IMR-90 (cell line): ENCODE results near the gene PRKCE. TPM values are rescaled to one million over a fixed set of nuclear protein-coding genes. Genes with fewer than 3 reads are reported as not detected.

Experiments used
- ATAC-seq: fragments of 200-7000 bp; cut with Tn5 transposase; 2 replicates; pipeline ENCODE4 v1.9.1; 2020; ENCODE audit warnings: low read depth, mild to moderate bottlenecking, moderate library complexity
- BruUV-seq: library from RNA; stranded (reverse); fragments of 400-500 nt; replicated peaks from 2 replicates; lab custom pipeline; 2021; lab: Mats Ljungman, UMichigan
- CTCF ChIA-PET: fragments of 300-600 bp; formaldehyde crosslinking; extraction: SDS; loops from one replicate; lab custom pipeline; 2021; ENCODE audit warnings: antibody characterized with exemption; lab: Yijun Ruan, JAX
- POLR2A ChIA-PET: fragments of 300-600 bp; sonication (Branson Sonifier 250); formaldehyde crosslinking; loops from one replicate; lab custom pipeline; 2022; ENCODE audit warnings: antibody characterized with exemption; ENCODE audit not compliant: unreplicated experiment; lab: Charles Lee
- DNase-seq: peaks from one replicate; pipeline ENCODE4 v3.0.0; 2013
- H2AFZ ChIP-seq: replicated peaks from 2 replicates; pipeline ENCODE3; 2013; ENCODE audit warnings: low read length, mild to moderate bottlenecking; ENCODE audit not compliant: poor library complexity
- H2AK5ac ChIP-seq: 2 replicates; pipeline ENCODE4 v1.6.1; 2013; ENCODE audit warnings: low read depth, low read length, inconsistent platforms
- H2AK9ac ChIP-seq: replicated peaks from 2 replicates; pipeline ENCODE3; 2013; ENCODE audit warnings: mild to moderate bottlenecking, low read depth, low read length, moderate library complexity; ENCODE audit not compliant: poor library complexity
- H2BK120ac ChIP-seq: 2 replicates; pipeline ENCODE4 v1.6.1; 2013; ENCODE audit warnings: low read depth, low read length, inconsistent platforms
- H2BK15ac ChIP-seq: 3 replicates; pipeline ENCODE4 v1.6.1; 2013; ENCODE audit warnings: low read depth, low read length, inconsistent platforms
- H2BK20ac ChIP-seq: 2 replicates; pipeline ENCODE4 v1.6.1; 2013; ENCODE audit warnings: low read depth, mild to moderate bottlenecking, inconsistent platforms, low read length, moderate library complexity
- H2BK5ac ChIP-seq: 2 replicates; pipeline ENCODE4 v1.6.1; 2013; ENCODE audit warnings: mild to moderate bottlenecking, low read depth, low read length, inconsistent platforms; ENCODE audit not compliant: poor library complexity, severe bottlenecking
- H3K14ac ChIP-seq: replicated peaks from 2 replicates; pipeline ENCODE4 v1.6.1; 2013; ENCODE audit warnings: low read depth, low read length, inconsistent platforms
- H3K18ac ChIP-seq: 2 replicates; pipeline ENCODE4 v1.6.1; 2013; ENCODE audit warnings: low read depth, low read length, control low read depth
- H3K23ac ChIP-seq: 2 replicates; pipeline ENCODE4 v1.6.1; 2013; ENCODE audit warnings: low read depth, low read length, inconsistent platforms
- H3K27ac ChIP-seq: 2 replicates; pipeline ENCODE4 v1.5.1; 2013; ENCODE audit warnings: mild to moderate bottlenecking, control low read depth, low read length; ENCODE audit not compliant: insufficient read depth
- H3K27me3 ChIP-seq: 2 replicates; pipeline ENCODE4 v1.6.1; 2013; ENCODE audit warnings: low read length; ENCODE audit not compliant: control insufficient read depth, insufficient read depth
- H3K36me3 ChIP-seq: 2 replicates; pipeline ENCODE4 v1.6.1; 2013; ENCODE audit warnings: low read length, mixed read lengths; ENCODE audit not compliant: control insufficient read depth, insufficient read depth
- H3K4ac ChIP-seq: 2 replicates; pipeline ENCODE4 v1.6.1; 2013; ENCODE audit warnings: low read depth, low read length, inconsistent platforms
- H3K4me1 ChIP-seq: 2 replicates; pipeline ENCODE4 v1.6.1; 2013; ENCODE audit warnings: low read length, mixed read lengths; ENCODE audit not compliant: control insufficient read depth, insufficient read depth
- H3K4me2 ChIP-seq: 2 replicates; pipeline ENCODE4 v1.6.1; 2013; ENCODE audit warnings: low read depth, mild to moderate bottlenecking, control low read depth, low read length, moderate library complexity
- H3K4me3 ChIP-seq: 2 replicates; pipeline ENCODE4 v1.5.1; 2013; ENCODE audit warnings: low read depth, mild to moderate bottlenecking, control low read depth, low read length, moderate library complexity; ENCODE audit not compliant: insufficient read depth
- H3K56ac ChIP-seq: 2 replicates; pipeline ENCODE4 v1.6.1; 2013; ENCODE audit warnings: low read length, inconsistent platforms; ENCODE audit not compliant: insufficient read depth; ENCODE audit errors: extremely low read depth
- H3K79me1 ChIP-seq, 2 experiments: 2 replicates each; pipeline ENCODE4 v1.6.1; 2013; ENCODE audit warnings: low read length in 2 of 2, inconsistent platforms in 1 of 2, low read depth in 1 of 2
- H3K9ac ChIP-seq: 2 replicates; pipeline ENCODE4 v1.6.1; 2013; ENCODE audit warnings: low read depth, low read length, control low read depth
- H3K9me1 ChIP-seq: 2 replicates; pipeline ENCODE4 v1.6.1; 2013; ENCODE audit warnings: low read length, inconsistent platforms; ENCODE audit not compliant: insufficient read depth
- H3K9me3 ChIP-seq: 2 replicates; pipeline ENCODE4 v1.6.1; 2013; ENCODE audit warnings: low read length; ENCODE audit not compliant: control insufficient read depth, insufficient read depth
- H4K20me1 ChIP-seq: 2 replicates; pipeline ENCODE4 v1.6.1; 2013; ENCODE audit warnings: low read length, inconsistent platforms; ENCODE audit not compliant: insufficient read depth
- H4K5ac ChIP-seq: 2 replicates; pipeline ENCODE4 v1.6.1; 2013; ENCODE audit warnings: mild to moderate bottlenecking, low read depth, low read length, control low read depth
- H4K8ac ChIP-seq, 2 experiments: 2 replicates each; pipeline ENCODE4 v1.6.1; 2013; ENCODE audit warnings: low read depth in 2 of 2, low read length in 2 of 2, control low read depth in 1 of 2, inconsistent platforms in 1 of 2
- H4K91ac ChIP-seq: 2 replicates; pipeline ENCODE4 v1.6.1; 2013; ENCODE audit warnings: low read depth, low read length, inconsistent platforms; ENCODE audit not compliant: insufficient read depth
- CEBPB ChIP-seq: IDR thresholded peaks from 2 replicates; pipeline ENCODE4 v1.6.1; 2012; ENCODE audit warnings: low read depth, low read length, improper control_type of control experiment
- ELK1 ChIP-seq: fragments of 150-350 bp; IDR thresholded peaks from 2 replicates; pipeline ENCODE4 v1.6.1; 2016; ENCODE audit warnings: low read depth, mild to moderate bottlenecking, low read length, moderate library complexity, borderline replicate concordance
- FOS ChIP-seq: fragments of 150-350 bp; IDR thresholded peaks from 2 replicates; pipeline ENCODE4 v1.6.1; 2016; ENCODE audit warnings: low read depth, low read length
- MAZ ChIP-seq: IDR thresholded peaks from 2 replicates; pipeline ENCODE4 v1.6.1; 2012; ENCODE audit warnings: low read depth, mild to moderate bottlenecking, low read length, improper control_type of control experiment, moderate library complexity, borderline replicate concordance
- MXI1 ChIP-seq: IDR thresholded peaks from 2 replicates; pipeline ENCODE4 v1.6.1; 2012; ENCODE audit warnings: low read depth, mild to moderate bottlenecking, low read length, moderate library complexity, borderline replicate concordance
- NFE2L2 ChIP-seq: fragments of 150-350 bp; IDR thresholded peaks from 2 replicates; pipeline ENCODE4 v1.6.1; 2016; ENCODE audit warnings: low read depth, mild to moderate bottlenecking, low read length
- RCOR1 ChIP-seq: IDR thresholded peaks from 2 replicates; pipeline ENCODE4 v1.6.1; 2012; ENCODE audit warnings: mild to moderate bottlenecking, low read length, improper control_type of control experiment; ENCODE audit not compliant: insufficient replicate concordance
- WGBS, 2 experiments: methylation state at CpG; one replicate each; pipeline versions ENCODE4 v1.1.5 to v1.1.7; 2013; ENCODE audit warnings: missing lambda C conversion rate in 2 of 2; ENCODE audit not compliant: insufficient read length in 1 of 2; ENCODE audit errors: extremely low coverage in 2 of 2; 5-methylcytosine and 5-hydroxymethylcytosine counted together
- dilution Hi-C: fragments of 300-500 bp; cut with HindIII; formaldehyde crosslinking; loops from one replicate; pipeline ENCODE4 v1.14.3; 2018; ENCODE audit warnings: low sequenced_read_pairs; ENCODE audit not compliant: unreplicated experiment
- in situ Hi-C: fragments of 300-500 bp; cut with MboI; formaldehyde crosslinking; loops from 3 replicates; pipeline ENCODE4 v1.14.3; 2019; ENCODE audit warnings: low sequenced_read_pairs, inconsistent platforms, mixed read lengths
- intact Hi-C: fragments of 100-400 bp; cut with micrococcal nuclease; formaldehyde crosslinking; loops from 2 replicates; pipeline ENCODE4 v1.10.0; 2022
- polyA plus RNA-seq, 3 experiments: library from polyadenylated mRNA; depleted of rRNA; stranded (reverse); fragments of >200 nt; gene quantifications; 2 replicates each; pipeline ENCODE4 v1.2.3, GENCODE V29; 2012; ENCODE audit warnings: low replicate concordance in 1 of 3
- total RNA-seq: library from RNA; depleted of rRNA; stranded (reverse); fragments of >200 nt; gene quantifications from 2 replicates; pipeline ENCODE4 v1.2.3, GENCODE V29; 2012

Gene PRKCE
- total and polyA plus RNA-seq, 2 of the 4 experiments (the other 2 are of a cell fraction): 8.1 to 32.4 TPM

GRCh38 chr2:46164529-46165301, 513.2 kb downstream of the PRKCE start:
- 53% methylated on average over 3 of the region's 10 CpGs; no CpG with 5 or more reads in 1 of the 2 experiments for WGBS, 2 experiments
- H2AK5ac ChIP-seq: peak overlapping the region; percentile 71
- peak overlapping the region; percentile 58 for H3K18ac ChIP-seq
- in situ Hi-C loops (no loop called here), dilution Hi-C loops (no loop called here), intact Hi-C loops (no loop called here)
- peaks cover 0 to 21% of the 10 kb centered on the region in 2 experiments; a peak in 2 of 4 replicates for H3K79me1 ChIP-seq
- H4K8ac ChIP-seq: peak overlapping the region; percentile 7 to 71; a peak in 3 of 4 replicates
- H4K5ac ChIP-seq: no peak overlapping the region
- no peaks in the 10 kb centered on the region for H3K27me3 ChIP-seq
- H4K20me1 ChIP-seq: no peaks in the 10 kb centered on the region
- H2BK15ac ChIP-seq: peak overlapping the region; percentile 55; the same call in 2 of the 3 replicates
- peak overlapping the region; percentile 74 for H2BK20ac ChIP-seq
- H3K9ac ChIP-seq: no peak overlapping the region
- DNase-seq (peak; percentile 96), ATAC-seq (peak; percentile 85)
- H3K36me3 ChIP-seq: peaks cover 9% of the 10 kb centered on the region; the same call in 1 of the 2 replicates
- H3K9me3 ChIP-seq: no peaks in the 10 kb centered on the region
- H2BK120ac ChIP-seq: peak overlapping the region; percentile 89
- peak overlapping the region; percentile 88 for H3K4ac ChIP-seq
- H2BK5ac ChIP-seq: peak overlapping the region; percentile 64
- peaks cover 26% of the 10 kb centered on the region for H3K4me1 ChIP-seq
- H3K27ac ChIP-seq: peak overlapping the region; percentile 27; the same call in 1 of the 2 replicates
- H4K91ac ChIP-seq: peak overlapping the region; percentile 92
- H3K9me1 ChIP-seq: peaks cover 31% of the 10 kb centered on the region
- peak overlapping the region; percentile 25; the same call in 1 of the 2 replicates for H3K23ac ChIP-seq
- no peak overlapping the region for H3K56ac ChIP-seq
- H2AK9ac ChIP-seq: peak overlapping the region; percentile 58
- H3K14ac ChIP-seq: peak overlapping the region; percentile 51
- peak overlapping the region; percentile 28 for H2AFZ ChIP-seq
- TF ChIP-seq FOS (peak; percentile 51; the same call in 1 of the 2 replicates), ELK1 (no peak), MAZ (peak; percentile 64), RCOR1 (no peak), NFE2L2 (no peak), CEBPB (no peak), MXI1 (no peak)
- CTCF ChIA-PET: interaction anchor here (0.6 to 1.2 kb wide), 3 partner anchors 15 to 102 kb away, joined by 3 to 6 read pairs (median 3); no protein-coding TSS in a partner anchor
- POLR2A ChIA-PET: interaction anchor here (1.1 kb wide), 1 partner anchor 132 kb away, joined by 3 read pairs; the partner anchor contains the start of gene EPAS1
- H3K4me3 ChIP-seq: no peak overlapping the region
- BruUV-seq: no TSS peak
- H3K4me2 ChIP-seq: peak overlapping the region; percentile 47
